GM20000 (cell line): ENCODE data around the gene DNAJC11.
A peak's percentile ranks its signal among the peaks of the same experiment; 100 is the strongest.

Experiments used
- DNase-seq: peaks from one replicate; pipeline ENCODE4 v3.0.0; 2012; ENCODE audit warnings: low spot score
- CTCF ChIP-seq: IDR thresholded peaks from 2 replicates; pipeline ENCODE4 v1.5.1; 2012; ENCODE audit warnings: mild to moderate bottlenecking, control low read depth; ENCODE audit errors: extremely low read depth, missing control alignments

DNAJC11 gene

DNA sequence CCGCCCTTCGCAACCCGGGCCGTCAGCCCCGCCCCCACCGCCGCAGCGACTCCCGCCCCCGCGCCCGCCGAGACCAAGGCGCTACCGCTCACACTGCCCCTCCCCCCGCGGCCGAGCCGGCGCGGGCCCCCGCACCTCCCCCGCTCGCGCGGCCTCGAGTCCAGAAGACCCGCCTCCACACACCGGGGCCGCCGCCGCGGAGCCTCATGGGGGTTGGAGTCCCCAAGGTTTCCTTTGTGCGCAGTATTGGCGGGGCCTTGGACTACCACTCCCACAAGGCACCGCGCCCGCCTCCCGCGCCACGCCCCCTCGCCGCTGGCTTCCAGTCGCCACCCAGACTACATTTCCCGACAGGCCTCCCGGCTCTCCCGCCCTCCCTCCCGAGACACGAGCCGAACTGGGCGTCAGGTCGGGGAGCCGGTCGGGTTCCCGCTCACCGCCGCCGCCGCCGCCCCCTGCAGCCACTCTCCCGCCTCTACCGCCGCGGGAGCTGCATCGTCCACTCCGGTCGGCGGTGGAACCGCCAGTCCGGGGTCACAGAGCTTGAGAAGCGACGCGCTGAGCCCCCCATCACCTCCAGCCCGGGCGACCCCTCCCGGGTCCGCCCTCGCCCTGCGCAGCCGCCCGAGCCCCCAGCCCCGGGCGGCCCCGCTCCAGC, 88.1 kb downstream of the DNAJC11 start, which contains the start of gene PHF13:
Gene PHF13 (plus strand): TSS at position 371 of the 658 bp plus-strand sequence. CDS start 336 bp downstream, outside the sequence.
- DNase-seq, result peak; percentile 100
- TF ChIP-seq CTCF, result no peak

GRCh38 chr1:6612641-6613360, 88.8 kb downstream of the DNAJC11 start:
- TF ChIP-seq CTCF, result no peak
- no peak for DNase-seq

GRCh38 chr1:6603915-6604558, 97.6 kb downstream of the DNAJC11 start:
- TF ChIP-seq CTCF, result no peak
- no peak for DNase-seq

- DNase-seq, result peak; percentile 61
- TF ChIP-seq CTCF, result no peak
Measured at GRCh38 chr1:6603238-6603914, 98.2 kb downstream of the DNAJC11 start.

DNA sequence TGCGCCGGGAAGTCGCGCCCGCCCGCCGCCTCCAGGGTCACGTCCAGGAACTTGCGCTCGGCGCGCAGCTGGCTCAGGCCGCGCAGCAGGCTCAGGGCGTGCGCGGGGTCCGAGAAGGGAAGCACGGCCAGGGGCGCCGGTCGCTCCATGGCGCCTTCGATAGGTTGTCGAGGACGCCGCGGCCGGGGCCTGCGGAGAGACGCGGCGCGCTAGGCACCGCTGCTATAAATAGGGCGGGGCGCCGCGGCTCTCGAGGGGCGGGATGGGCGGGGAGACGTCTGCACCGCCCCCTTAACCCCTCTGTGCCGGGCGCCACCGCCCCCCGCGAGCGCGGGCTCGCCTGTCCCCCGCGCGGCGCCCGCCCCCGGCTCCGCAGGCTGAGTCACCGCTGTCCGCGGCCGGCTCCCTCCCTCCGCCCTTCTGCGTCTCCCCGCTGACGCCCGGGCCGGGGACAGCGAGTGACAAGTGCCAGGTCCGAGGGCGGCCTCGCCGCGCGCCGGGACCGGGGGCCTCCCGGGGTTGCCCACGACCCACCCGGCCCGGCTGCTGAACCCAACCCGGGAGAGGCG, 98.9 kb downstream of the DNAJC11 start, which contains the start of gene KLHL21:
Gene KLHL21 (minus strand): TSS at position 201 of the 569 bp plus-strand sequence. CDS start 52 bp downstream, at position 149.
- no peak for TF ChIP-seq CTCF
- DNase-seq, result peak; percentile 96

GRCh38 chr1:6601923-6602668, 99.5 kb downstream of the DNAJC11 start:
- peak; percentile 81 for DNase-seq
- TF ChIP-seq CTCF, result no peak
